Activated gamma-delta T cell treated with anti-CD3 and anti-CD28 coated beads, Interleukin-2, amount 50 U/mL, for 16 hours (primary cell): ENCODE data around the gene IRF2.

Source experiments
- DNase-seq: peaks from one replicate; pipeline ENCODE4 v3.0.0-alpha.2; 2020; ENCODE audit warnings: low read depth

Gene IRF2

DNA sequence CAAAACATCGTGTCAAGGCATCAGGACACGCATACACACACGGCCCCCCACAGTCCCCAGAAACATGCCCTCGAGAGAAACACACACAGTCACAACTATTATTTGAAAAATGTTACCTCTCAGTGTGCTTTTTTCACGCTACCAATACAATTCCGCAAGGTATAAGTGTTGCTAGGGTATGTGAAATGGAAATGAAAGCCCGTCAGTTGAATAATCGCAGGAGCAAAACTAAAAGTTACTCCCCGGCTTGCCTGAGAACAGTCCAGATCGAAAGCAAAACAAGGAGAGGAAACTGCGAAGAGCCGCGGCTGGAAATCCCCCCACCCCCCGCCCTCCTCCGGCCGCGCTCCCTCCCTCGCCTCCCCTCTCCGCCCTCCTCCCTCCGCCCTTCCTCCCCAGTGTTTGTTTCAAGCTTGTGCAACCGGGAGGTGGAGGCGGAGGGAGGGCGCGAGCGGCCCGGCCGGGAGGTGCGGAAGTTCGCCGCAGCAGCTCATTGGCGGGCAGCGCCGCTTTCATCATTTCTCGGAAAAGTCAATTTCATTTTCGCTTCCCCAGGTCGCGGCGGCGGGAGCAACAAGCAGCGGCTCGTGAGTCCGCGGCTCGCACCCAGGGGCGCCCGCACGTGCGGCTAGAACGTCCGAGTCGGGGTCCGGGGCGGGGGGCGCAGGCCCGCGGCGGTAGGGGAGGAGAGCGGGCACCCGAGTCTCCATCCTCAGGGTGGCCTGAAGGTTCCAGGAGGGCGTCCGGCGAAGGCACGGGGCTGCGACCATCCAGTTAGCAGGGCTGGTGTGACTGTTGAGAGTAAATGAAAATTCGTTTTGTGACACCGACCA is at the start of gene IRF2:
Gene IRF2 (minus strand): TSS at position 288 of the 833 bp plus-strand sequence. CDS start 45,486 bp downstream, outside the sequence.
- peak; percentile 94 for DNase-seq

DNA sequence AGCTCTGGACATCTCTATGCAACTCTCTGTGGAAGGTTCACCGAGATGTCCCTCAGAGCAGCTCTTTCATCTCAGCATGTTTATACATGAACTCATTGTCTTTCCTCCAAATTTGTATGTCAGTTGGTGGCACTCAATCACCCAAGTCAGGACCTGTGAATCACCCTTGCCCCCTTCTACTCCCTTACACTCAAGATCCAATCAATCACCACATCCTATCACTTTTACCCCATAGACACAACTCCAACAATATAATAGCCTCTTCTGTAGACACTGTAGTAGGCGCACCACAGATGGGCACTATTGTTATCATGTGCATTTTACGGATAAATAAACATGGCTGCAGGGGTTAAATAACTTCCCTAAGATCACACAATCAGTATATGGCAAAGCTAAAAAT is 41.3 kb upstream of the IRF2 start:
- DNase-seq = no peak

DNA sequence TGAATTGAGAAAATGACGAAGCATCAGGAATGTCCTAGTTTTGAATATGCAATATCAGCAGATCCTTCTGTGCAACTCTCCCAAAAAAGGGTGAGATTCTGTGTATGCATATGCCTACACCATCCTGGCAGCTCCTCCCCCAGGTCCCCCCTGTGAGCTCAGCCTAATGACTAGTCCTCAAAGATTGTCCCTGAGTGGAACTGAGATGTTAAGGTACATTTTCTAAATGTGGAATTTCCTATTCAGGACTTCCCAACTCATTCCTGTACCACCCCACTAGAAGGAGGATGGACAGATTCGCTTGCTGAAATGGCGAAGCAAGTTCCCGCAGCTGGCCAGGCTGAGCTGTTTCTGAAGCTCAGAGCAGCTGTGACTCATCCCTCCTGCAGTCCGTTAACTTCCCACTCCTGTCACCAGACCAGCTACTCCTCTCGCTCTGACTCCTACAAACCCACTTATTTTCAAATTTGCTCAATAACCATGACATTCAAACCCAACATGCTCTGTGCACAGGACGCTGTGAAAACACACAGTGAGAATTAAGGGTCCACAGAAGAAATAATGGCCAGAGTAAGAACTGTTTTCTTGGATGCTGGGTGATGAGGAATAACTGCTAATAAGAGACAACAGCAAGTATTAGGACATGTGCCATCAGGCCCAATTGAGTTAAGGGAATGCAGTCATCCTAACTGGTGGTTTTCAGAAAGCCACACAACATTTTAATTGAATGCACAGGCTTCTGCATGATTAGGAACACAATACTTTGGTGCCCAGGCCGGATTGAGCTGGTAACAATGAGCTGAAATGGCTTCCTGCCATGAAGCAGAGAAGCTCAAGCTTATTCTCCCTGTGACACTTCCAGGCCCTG is 40.0 kb upstream of the IRF2 start:
- DNase-seq = peak; percentile 13

DNA sequence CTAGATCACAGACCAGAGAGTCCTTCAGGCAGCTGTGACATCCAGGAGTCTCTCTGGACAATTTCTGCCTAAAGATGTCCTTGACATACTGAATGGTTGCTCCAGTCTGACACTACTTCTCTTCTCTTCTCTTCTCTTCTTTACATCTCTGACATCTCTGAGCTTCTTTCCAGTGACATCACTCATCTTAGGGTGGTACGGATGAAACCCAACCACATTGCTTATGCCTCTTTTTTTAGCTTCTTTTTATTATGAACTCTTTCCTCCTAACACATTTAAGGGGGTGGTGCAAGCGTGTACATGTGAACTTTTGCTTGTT is 39.4 kb upstream of the IRF2 start:
- no peak for DNase-seq

DNA sequence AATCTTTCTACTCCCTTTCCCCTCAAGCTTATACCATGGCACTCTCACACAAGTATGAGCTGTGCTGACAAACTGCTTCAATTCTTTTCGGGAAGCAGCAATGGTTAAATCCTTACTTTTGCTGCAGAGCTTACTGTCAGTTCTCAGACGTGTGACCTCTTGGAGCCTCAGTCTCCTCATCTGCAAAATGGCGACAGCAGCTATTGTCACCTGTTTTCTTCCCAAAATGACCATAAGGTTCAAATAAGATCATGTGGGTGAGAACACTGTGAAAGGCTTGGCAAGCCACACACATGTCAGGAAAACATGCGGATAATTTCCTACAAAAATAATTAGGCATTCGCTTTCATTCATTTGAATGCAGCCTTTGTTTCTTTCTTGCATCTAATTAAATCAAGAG is 36.8 kb upstream of the IRF2 start:
- DNase-seq = no peak

DNA sequence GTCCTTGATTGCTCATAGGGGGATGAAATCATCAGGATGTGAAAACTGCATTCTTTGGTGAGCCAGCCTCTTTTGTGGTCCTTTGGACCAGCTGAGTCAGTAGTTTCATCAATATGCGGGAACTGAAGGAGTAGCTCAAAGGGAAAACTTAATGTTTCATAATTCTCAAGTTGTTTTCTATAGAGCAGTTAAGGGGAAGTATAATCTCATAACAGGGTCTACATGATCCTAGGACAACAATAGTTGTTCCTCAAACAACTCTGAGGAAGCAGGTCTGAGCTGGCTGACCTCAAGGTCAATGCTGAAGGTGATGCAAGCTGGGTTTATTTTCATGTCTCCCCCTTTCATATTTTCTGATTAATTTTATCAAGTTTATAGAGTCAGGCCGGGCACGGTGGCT is 36.1 kb upstream of the IRF2 start:
- DNase-seq = no peak

DNA sequence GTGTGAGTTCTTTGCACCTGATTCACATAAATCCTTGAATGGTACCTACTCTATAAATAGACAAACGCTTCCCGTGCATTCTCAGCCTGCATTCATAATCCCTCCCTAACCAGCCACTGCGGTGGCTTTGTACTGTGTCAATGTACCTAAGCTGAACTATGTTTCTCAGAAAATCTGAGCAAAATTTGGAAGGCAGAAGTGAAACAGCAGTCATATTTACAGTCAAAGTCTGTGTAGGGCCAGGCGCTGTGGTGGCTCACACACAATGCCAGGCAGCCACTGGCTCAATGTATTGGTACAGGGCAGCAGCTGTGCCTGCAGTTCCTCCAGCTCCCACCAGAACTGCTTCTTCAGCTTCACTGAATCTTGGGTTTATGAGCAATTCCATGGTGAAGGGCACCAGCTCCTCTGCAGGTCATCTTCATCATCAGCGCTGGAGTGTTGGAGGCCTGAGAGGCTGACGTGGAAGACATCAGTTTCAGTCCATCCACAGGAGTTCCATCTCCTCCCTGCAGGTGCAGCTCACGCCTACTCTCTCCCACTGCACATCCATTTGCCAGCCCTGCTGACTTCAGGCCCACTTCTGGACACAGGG is 32.3 kb upstream of the IRF2 start:
- DNase-seq = no peak

DNA sequence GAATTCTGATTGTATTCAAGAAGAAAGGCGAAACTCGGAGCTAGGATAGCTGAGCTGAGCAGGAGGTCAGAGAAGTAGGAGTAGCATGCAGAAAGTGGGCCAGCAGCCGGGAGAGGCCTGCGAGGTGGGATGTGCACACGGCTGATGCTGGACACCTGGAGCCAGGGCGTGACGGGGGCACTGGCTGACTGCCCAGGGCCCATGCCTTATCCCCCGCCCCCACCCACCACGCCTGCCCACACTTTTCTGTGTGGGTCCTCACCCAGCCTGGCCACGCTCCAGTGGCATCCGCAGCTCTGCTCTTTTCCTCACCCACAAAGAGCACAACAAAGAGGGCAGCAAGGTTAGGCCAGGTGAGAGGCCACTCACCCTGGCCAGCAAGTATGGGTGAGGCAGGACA is 30.0 kb upstream of the IRF2 start:
- DNase-seq = no peak

DNA sequence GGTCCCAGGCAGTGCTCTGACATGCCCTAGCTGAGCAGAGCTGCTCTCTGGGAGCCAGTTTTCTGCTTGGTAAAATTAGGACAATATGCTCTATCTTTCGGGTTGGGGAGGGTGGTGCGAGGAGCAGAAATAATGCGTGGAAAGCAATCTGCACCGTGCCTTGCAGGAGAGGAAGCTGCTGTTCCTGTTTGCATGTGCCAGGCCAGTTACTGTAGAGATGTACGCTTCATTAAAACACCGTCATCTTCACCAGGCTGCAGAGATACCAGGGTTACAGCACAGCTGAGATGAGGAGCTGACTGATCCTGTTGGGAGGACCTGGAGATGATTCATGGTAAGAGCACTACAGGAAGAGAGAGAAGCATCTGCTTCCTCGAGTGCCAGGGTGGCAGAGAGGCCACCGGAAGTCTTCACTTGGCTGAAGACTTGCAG is 29.5 kb upstream of the IRF2 start:
- DNase-seq = no peak

DNA sequence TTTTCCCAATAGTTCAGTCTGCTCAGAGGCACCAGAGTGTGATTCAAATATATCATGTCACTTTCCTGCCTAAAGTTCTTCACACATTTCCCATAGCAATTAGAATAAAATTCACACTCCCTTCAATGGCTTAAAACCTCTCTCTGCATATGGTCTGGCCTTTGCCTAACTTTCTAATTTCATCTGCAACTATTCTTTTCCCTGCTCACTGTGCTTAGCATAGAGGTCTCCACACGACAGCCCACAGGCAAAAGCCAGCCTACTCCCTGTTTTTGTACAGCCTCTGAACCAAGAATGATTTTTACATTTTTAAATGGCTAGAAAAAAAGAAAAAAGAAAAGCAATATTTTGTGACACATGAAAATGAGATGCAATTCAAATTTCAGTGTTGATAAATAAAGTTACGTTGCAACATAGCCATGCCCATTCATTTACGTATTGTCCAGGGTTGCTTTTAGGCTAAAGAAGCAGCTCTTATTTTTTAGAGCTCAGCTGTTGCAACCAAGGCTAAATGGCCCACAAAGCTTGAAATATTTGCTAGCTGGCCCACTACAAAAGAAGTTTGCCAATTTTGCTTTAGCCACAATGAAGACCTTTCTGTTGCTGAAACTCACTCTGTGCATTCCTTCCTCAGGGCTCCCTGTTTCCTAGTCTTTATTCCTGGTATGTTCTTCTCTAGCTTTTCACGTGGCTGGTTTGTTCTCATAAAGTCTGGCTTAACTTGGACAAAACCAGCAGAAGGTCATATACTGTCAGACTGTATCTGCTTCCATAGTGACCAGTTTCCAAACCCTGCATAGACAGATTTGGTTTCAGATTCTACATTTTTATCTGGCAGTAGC is 26.6 kb upstream of the IRF2 start:
- DNase-seq = no peak

DNA sequence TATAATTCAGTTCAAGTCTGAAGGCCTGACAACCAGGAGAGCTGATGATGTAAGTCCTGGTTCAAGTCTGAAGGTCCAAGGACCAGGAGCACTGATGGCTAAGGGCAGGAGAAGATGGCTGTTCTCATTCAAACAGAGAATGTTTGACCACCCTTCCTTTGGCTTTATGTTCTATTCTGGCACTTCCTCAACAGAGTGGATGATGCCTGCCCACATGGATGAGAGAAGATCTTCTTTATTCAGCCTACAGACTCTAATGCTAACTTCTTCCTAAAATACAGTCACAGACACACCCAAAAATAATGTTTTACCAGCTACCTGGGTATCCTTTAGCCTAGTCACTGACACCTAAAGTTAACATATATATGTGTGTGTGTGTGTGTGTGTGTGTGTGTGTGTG is 25.6 kb upstream of the IRF2 start:
- no peak for DNase-seq

DNA sequence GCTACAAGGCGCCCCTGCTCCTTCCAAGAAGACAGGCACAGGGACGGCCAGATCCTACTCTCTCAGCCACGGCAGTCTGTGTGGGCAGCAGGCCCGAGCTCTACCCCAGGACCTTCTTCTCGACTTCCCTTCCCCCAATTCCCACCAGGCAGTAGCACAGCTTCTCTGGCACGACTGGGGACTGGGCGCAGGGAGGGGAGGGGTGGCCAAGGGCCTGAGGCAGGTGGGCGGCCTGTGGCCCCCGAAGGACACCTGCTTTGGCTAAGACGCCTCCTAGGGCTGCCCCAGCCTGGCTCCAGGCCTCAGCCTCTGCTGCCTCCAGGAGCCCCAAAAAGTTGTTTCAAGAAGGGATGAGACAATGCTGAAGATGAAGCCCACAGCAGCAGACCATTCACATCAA is 24.2 kb upstream of the IRF2 start:
- DNase-seq = no peak

DNA sequence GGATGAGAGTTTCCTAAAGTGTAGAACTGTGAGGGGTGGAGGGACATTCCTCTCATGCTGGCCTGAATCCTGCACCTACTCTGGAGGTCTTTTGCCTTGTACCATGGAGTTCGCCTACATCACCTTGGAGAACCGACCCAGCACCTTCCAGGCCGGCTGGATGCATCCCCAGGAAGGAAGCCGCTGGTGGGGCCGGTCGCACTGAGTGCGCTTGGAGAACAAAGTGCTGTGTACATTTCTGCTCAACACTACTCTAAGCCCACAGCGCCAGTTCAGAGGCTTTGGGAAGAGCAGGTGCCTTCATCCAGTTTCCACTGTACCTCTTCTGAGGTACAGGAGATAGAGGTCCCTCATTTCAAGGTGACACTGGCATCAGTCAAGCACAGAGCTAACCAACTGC is 15.4 kb upstream of the IRF2 start:
- no peak for DNase-seq

DNA sequence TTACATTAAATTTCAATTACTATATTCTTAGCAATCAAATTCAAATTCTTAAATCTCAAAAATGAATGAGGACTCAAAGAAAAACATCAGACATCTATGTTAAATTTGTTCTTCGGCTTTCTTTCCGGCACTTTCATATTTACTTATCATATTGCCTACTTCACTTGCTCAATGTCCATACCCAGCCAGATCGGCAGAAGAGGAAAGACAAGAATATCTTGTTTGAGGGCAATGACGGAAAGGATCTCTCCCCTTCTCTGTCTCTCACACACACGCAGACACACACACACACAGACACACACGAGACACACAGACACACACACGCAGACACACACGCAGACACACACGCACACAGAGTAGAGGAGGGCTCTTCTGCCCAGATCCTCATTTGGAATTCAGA is 13.2 kb upstream of the IRF2 start:
- DNase-seq = no peak

DNA sequence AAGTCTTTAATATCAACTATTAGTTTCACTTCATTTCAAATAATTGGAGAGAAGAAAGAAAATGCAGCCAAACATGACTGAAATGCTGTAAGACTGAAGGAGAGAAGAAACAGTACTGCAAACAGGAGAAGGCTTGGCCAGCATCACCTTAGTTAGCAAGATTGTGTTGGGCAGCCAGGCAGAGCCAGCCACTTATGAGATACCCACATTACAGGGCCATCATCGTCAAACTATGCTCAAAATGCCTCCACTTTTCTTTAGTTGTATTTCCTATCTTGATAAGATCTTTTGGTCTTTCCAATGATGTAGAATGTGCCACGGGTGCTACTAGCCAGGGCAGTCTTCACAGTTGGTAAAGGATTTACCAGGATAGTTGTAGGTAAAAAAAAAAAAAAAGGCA is 10.9 kb upstream of the IRF2 start:
- DNase-seq = no peak

DNA sequence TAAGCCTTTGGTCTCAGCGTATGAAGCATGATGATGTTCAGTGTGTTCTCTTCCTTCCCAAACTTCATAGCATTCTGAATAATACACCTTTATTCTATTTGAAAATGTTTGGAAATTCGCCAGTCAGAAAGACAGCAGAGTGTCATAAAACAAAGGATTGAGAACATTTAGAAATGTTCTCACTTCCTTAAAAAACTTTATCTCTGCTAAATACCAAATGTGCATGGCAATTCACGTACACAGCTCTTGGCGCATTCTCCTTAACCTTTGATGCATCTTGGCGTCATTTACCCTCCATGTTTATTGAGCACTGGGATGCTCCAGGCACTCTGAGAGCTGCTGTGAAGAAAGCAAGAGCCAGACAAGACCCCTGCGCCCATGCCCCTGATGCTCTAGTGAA is 7.2 kb upstream of the IRF2 start:
- no peak for DNase-seq

DNA sequence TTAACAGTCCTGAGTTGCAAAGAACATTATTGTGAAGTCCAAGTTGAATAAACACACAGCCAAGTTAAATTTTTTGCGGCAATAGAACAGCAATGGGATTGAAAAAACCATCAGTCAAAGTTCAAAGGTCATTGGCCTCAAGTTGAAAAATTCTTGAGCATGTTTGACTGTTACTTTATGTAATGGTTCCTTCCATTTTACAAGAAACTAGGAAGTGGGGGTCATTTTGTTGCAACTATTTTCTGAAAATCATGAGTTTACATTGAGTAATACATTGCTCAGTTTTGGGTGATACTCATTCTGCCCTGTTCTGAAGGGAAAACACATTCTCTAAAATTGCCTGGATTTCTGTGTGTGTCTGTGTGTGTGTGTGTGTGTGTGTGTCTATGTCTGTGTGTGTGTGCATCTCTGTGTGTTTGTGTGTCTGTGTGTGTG is 5.2 kb upstream of the IRF2 start:
- DNase-seq = no peak

DNA sequence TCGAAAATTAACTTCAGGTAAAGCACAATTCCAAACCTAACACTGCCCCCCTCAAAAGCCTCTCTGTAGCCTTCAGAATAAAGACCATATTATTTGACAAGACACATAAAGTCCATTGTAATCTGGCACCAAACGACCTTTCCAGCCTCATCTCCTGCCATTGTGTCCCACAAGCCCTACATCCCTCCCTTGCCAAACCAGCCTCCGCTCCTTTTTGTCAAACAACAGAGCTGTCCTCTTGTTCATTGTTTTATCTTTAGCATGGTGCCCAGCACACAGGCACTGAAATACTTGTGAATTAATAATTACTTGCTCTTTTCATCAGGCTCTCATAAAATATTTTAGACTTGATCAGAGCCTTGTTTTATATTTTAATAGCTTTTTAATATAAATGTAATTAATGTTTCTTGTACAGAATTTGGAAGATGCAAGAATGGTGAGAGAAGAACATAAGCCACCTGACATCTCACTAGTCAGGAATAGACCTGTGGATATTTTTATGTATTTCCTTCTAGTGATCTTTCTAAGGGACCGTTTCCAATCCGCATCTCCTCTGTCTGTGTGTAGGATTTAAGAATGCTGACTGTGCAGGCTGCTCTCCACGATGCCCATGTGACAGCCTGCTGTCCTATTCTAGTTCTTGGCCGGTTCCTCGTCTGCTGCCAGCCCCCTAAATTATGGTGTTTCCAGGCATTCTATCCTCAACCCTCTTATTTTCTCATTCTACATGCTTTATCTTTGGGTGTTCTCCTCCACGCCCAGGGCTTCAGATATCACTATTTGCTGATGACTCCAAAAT is 3.0 kb upstream of the IRF2 start:
- no peak for DNase-seq

DNA sequence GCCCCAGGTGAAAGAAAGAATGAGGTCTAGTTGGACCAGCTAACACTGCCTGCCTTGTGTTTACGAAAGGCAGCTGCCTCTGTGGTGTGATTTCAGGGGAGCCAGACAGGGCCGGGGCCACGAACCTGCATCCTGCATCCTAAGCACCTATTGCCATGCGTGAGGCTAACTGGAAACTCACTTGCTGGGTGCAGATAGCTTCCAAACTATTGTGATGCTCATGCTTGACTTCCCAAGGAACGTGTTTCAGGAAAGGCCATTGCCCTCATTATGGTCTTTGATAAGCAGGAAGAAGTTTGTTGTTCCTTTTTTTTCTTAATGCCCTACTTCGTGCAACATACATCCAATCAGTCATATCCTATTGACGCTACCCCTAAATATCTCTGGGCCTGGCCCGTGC is 2.3 kb upstream of the IRF2 start:
- DNase-seq = no peak

DNA sequence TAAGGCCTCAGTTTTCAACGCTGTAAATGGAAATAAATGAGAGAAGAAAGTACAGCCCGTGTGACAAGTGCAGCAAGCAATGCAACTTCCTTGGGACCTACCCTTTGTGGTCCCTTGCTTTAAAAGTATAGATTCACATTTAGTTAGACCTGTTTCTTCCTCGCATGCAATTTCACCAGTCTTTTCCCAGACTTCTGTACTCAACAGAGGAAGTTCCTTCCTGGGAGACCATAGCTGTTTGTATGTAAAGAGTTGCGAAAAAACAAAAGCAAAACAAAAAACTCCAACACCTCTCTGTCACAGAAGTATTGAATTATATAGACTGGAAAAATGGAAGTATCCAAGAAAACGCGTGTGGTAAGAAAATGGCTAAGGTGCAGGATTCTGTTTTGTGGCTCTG is 1.1 kb upstream of the IRF2 start:
- DNase-seq = no peak

DNA sequence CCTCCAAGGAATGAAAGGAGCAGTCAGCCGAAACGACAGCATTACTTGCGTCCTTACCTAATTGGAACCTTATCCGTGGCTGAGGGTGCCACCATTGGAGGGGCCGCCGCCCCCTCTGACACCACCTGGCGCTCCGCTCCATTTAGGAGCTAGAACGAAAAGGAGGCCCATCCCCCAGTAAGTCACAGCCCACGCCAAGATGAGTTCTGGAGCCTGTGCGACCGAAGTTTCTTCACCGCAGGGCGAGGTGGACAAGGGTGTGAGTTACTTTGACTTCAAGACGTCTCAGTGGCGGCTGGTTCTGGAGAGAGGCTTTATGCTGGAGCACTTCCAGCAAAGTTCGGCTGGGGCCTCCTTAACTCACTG is 729 bp upstream of the IRF2 start:
- peak; percentile 32 for DNase-seq
